Esophagus squamous epithelium (tissue), 4 donors: Measurements from ENCODE around the gene TEKT1.

Experiments used
- POLR2A ChIP-seq, 4 donors: fragments of 450-650 bp; IDR thresholded peaks; one replicate each; pipeline ENCODE4 v1.6.1; 2017; ENCODE audit warnings: antibody characterized with exemption in 4 of 4, mild to moderate bottlenecking in 4 of 4, moderate library complexity in 3 of 4
- TF ChIP-seq, protein P1 (sequence below), 6 experiments: fragments of 450-650 bp in 4 of 6; fragments of 200-600 bp in 2 of 6; sonication (generic) in 2 of 6; IDR thresholded peaks; one replicate each; pipeline ENCODE4 v1.5.1; 2016 to 2019; ENCODE audit warnings: antibody characterized with exemption in 6 of 6, mild to moderate bottlenecking in 4 of 6, moderate library complexity in 4 of 6

DNA sequence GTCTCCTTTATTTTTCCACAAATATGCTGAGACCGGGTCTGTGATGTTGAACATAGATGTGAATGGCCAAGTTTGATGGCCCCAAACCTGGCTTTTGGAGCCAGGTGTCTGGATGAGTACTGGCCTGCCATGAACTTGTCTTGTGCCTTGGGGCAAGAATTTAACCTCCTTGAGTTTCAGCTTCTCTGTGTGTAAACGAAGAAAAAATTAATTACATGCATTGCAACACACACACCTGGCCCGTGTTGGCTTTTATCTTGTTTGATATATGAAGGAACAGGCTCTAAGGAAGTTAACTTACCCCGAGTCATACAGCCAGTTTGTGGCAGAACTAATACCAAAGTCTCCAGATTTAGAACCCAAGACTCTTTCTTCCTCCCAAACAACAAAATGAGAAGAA lies 42.4 kb downstream of the TEKT1 start:
- TF ChIP-seq, protein P1, sequence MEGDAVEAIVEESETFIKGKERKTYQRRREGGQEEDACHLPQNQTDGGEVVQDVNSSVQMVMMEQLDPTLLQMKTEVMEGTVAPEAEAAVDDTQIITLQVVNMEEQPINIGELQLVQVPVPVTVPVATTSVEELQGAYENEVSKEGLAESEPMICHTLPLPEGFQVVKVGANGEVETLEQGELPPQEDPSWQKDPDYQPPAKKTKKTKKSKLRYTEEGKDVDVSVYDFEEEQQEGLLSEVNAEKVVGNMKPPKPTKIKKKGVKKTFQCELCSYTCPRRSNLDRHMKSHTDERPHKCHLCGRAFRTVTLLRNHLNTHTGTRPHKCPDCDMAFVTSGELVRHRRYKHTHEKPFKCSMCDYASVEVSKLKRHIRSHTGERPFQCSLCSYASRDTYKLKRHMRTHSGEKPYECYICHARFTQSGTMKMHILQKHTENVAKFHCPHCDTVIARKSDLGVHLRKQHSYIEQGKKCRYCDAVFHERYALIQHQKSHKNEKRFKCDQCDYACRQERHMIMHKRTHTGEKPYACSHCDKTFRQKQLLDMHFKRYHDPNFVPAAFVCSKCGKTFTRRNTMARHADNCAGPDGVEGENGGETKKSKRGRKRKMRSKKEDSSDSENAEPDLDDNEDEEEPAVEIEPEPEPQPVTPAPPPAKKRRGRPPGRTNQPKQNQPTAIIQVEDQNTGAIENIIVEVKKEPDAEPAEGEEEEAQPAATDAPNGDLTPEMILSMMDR (IDR thresholded peaks at IDR 0.05) = no peak
- TF ChIP-seq POLR2A (IDR thresholded peaks at IDR 0.05) = no peak
